Measurements from ENCODE around the gene CYGB.
"Not testable (repeated sequence)": the region's sequence is repeated elsewhere in the genome, so short reads cannot be mapped to it uniquely, and the experiment has no call there.

The CYGB gene

DNA sequence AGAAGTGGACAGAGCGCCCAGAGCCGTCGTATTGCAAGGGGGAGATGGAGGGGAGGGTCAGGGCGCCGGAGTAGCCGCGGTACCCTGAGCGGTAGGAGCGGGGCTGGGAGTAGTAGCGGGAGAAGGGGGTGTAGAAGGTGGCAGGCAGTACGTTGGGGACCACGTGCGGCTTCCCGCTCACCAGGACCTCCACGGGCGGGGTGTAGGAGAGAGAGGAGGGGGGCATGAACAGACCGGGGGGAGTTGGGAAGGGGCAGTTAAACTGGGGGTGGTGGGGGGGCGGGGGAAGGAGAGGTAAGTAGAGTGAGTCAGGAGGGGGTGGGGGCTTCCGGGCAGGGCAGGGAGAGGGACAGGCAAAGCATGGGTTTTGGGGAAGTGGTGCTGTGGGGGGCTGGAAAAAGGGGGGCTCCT lies 31.3 kb upstream of the CYGB start:
- TF ChIP-seq, protein P1, sequence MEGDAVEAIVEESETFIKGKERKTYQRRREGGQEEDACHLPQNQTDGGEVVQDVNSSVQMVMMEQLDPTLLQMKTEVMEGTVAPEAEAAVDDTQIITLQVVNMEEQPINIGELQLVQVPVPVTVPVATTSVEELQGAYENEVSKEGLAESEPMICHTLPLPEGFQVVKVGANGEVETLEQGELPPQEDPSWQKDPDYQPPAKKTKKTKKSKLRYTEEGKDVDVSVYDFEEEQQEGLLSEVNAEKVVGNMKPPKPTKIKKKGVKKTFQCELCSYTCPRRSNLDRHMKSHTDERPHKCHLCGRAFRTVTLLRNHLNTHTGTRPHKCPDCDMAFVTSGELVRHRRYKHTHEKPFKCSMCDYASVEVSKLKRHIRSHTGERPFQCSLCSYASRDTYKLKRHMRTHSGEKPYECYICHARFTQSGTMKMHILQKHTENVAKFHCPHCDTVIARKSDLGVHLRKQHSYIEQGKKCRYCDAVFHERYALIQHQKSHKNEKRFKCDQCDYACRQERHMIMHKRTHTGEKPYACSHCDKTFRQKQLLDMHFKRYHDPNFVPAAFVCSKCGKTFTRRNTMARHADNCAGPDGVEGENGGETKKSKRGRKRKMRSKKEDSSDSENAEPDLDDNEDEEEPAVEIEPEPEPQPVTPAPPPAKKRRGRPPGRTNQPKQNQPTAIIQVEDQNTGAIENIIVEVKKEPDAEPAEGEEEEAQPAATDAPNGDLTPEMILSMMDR (IDR thresholded peaks at IDR 0.05; ENCODE audit: control insufficient read depth, insufficient read depth, low read depth, low read length, missing control alignments) = no peak
- H3K4me3 ChIP-seq (ENCODE audit: control insufficient read depth, low read depth, low read length) = no peak overlapping the region
- no peak for DNase-seq (ENCODE audit: low read depth)

DNA sequence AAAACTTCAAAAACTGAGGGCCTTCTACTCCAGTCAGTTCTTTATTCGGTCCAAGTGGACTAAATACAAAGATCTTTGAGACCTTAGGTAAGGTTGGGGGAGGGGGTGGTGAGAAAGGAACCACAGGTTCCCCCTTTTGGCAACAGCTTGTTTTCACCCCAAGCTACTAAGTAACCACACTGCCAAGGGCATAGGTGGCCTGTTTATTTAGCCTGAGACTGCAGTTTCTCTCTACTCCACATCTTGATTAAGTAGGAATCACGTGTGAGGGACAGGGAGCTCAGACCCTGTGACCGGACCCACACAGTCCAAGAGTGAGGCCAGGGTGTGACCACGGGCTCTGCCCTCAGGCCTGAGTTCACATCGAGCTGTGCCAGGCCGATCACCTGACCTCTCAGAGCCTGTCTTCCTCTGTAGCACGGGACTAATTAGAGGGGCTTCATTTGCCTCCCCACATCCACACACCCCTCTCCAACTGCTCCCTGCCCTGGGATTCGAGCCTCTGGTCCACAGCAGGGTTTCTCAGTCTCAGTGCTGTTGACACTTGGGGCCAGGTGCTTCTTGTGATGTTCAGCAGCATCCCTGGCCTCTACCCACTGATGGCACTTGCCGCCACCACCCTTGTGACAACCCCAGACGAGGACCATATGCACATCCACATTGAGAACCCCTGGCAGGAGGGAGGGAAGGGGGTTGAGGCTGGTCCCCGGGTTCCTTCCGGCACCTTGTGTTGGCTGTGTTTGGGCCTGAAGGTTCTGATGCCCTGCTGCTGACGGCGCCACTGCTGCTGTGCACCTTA lies 30.3 kb upstream of the CYGB start:
- H3K4me3 ChIP-seq (ENCODE audit: control insufficient read depth, low read depth, low read length) = no peak overlapping the region
- TF ChIP-seq, protein P1 (IDR thresholded peaks at IDR 0.05; ENCODE audit: control insufficient read depth, insufficient read depth, low read depth, low read length, missing control alignments) = no peak
- DNase-seq (ENCODE audit: low read depth) = no peak

DNA sequence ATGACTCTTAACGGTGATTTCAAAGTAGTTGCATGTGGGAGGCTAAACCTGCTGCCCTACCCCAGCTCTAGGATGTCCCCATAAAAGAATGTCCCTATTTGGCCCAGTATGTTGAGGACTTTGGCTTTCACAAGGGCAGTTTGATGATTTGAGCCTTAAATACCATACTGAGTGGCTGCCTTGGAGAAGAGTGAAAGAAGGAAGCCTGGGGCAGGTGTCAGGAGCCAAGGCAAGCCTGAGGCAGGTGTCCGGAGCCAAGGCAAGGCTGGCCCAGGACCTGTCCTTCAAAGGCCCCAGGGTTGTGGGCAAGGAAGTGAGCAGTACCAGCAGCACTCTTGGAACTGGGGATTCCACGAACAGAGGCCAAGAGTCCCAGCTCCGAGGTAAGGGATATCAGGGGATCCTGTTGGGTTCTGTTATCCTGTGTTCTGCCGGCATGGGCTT lies 29.5 kb upstream of the CYGB start:
- H3K4me3 ChIP-seq (ENCODE audit: control insufficient read depth, low read depth, low read length) = no peak overlapping the region
- TF ChIP-seq, protein P1 (IDR thresholded peaks at IDR 0.05; ENCODE audit: control insufficient read depth, insufficient read depth, low read depth, low read length, missing control alignments) = no peak
- DNase-seq (ENCODE audit: low read depth) = no peak

DNA sequence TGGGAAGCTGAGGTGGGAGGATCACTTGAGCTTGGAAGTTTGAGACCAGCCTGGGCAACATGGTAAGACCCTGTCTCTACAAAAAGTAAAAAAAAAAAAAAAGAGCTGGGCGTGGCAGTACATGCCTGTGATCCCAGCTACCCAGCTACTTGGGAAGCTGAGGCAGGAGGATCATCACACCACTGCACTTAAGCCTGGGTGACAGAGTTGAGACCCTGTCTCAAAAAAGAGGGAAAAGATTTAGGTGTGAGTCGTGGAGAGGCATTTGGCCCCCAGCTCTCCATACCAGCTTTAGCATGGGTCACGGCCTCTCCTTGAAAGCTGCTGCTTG lies 29.1 kb upstream of the CYGB start:
- no peak for DNase-seq (ENCODE audit: low read depth)
- H3K4me3 ChIP-seq (ENCODE audit: control insufficient read depth, low read depth, low read length) = no peak overlapping the region
- TF ChIP-seq, protein P1 (IDR thresholded peaks at IDR 0.05; ENCODE audit: control insufficient read depth, insufficient read depth, low read depth, low read length, missing control alignments) = no peak

DNA sequence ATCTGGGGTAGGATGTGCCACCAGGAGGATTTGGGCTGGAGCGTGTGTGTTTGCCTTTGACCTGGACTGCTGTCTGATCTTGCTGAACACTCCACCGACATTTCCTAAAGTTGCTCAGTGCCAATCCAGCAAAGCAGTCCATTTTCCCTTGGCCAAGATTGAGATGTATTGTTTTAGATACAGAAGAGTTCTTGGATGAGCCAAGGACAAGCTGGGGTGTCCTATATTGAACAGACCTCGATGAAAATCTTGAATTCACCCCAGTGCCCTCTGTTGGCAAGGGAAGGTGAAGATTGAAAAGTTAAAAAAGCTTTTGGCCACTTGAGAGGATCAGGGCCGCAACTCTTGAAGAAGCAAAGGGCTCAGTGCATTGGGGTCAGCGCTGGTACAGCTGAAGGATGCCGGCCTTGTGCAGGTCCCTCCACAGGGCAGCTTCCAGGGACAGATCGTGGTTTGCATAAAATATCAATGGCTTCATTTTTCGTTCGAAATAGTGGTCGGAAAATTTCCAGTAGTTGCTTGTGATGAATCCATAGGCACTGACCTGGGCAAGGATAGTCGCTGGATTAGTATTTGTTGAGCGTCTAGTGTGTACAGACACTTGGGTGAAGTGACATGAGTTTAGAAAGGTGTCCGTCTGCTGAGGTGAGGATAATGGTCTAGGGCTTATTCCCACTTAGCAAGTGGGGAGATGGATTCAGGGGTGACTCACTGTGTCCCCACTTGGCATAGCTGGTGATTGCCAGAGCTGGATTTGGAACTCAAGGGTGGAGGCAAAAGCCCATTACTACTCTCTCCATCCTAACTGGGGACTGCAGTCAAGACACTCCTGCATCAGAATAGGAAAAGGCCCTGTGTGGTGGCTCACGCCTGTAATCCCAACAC lies 28.5 kb upstream of the CYGB start:
- TF ChIP-seq, protein P1 (IDR thresholded peaks at IDR 0.05; ENCODE audit: control insufficient read depth, insufficient read depth, low read depth, low read length, missing control alignments) = no peak
- DNase-seq (ENCODE audit: low read depth) = no peak
- H3K4me3 ChIP-seq (ENCODE audit: control insufficient read depth, low read depth, low read length) = no peak overlapping the region

DNA sequence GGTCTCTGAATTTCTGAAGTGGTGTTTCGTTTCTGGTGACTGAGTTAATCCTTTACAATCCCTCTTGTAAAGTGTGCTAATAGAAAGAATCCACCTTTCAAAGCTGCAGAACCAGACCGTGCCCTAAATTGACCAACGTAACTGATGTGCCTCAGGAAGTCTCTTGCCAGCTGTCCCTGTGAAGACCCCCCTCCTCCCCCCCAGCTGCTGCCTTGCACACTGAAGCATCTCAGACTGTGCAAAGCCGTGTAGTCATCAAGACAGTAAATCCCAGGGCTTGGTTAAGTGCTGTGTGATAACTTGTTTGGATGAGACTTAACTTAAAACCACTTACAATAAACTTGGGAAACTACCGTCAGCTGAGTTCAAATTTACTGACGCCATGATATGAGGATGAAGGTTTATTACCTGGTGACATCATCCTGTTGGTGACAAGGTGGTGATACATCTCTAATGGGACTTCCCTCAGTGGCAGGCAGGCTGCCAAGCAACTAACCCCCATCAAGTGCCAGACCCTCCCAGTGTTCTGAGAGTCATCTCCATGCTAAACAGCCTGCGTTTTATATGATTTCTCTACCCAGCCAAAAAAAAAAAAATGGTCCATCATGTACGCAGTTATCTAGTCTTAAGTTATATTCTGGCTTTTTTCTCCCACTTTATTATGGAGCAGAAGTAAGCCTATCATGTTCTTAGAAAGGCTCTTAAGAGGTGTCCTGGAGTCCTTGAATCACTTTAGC lies 27.6 kb upstream of the CYGB start:
- not testable (repeated sequence) for DNase-seq (ENCODE audit: low read depth); H3K4me3 ChIP-seq (ENCODE audit: control insufficient read depth, low read depth, low read length)

DNA sequence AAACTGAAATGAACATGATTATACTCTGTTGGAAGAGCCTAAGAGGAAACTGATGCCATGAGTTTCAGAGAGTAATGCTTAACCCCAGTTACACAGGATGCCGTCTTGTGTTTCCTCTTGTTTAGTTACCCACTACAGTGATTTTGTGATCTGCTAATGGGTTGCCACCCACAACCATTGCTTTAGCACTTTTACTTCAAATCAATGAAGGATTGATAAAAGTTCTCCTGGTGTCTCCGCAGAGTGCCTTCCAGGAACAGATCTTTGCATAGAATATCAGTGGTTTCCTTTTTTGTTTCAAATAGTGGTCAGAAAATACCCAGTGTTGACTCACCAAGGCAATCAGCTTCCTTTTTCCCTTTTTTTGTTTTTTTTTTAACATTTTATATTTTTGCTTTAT lies 25.9 kb upstream of the CYGB start:
- DNase-seq (ENCODE audit: low read depth); H3K4me3 ChIP-seq (ENCODE audit: control insufficient read depth, low read depth, low read length): not testable (repeated sequence)
